ENCODE results near the gene CTSV. TPM values are rescaled to one million over a fixed set of nuclear protein-coding genes. Genes with fewer than 3 reads are reported as not detected.
"Not testable (repeated sequence)": the region's sequence is repeated elsewhere in the genome, so short reads cannot be mapped to it uniquely, and the experiment has no call there.

CTSV gene
- total RNA-seq, 1 experiment from 2014 or later: 127 TPM

- Mint-ChIP-seq H3K27me3 (ENCODE audit: insufficient read depth, unreplicated experiment) (no peaks in the 10 kb centered on the region), H3K27ac (ENCODE audit: unreplicated experiment) (no peak overlapping the region), H3K36me3 (ENCODE audit: insufficient read depth, unreplicated experiment) (no peaks in the 10 kb centered on the region), H3K4me3 (ENCODE audit: unreplicated experiment) (no peak overlapping the region), H3K9me3 (ENCODE audit: unreplicated experiment) (no peaks in the 10 kb centered on the region), H3K4me1 (ENCODE audit: low read depth, unreplicated experiment) (peaks cover 3% of the 10 kb centered on the region)
- intact Hi-C loops (cut with micrococcal nuclease; ENCODE audit: unreplicated experiment): no loop called here
- no peaks in the 10 kb centered on the region for H3K9me3 ChIP-seq
- no peak overlapping the region for H3K4me3 ChIP-seq (ENCODE audit: low read depth, low read length)
- no peaks in the 10 kb centered on the region for H3K4me1 ChIP-seq
- H3K36me3 ChIP-seq (ENCODE audit: control insufficient read depth, insufficient read depth, low read length): no peaks in the 10 kb centered on the region
- no peak for TF ChIP-seq CTCF (IDR thresholded peaks at IDR 0.05; ENCODE audit: insufficient read depth in 1 of 2, low read depth in 1 of 2, low read length in 1 of 2, severe bottlenecking in 1 of 2, unreplicated experiment in 1 of 2)
- no peaks in the 10 kb centered on the region for H3K27me3 ChIP-seq (replicated peaks; ENCODE audit: control insufficient read depth, insufficient read depth, low read length)
- no TSS peak for BruUV-seq (replicated peaks)
- POLR2A ChIA-PET: no interaction called here
- no peak for DNase-seq
- CTCF ChIA-PET: no interaction called here
These were observed 39.4 kb upstream of the CTSV start for GRCh38 chr9:97078362-97078761.

- Mint-ChIP-seq H3K9me3 (ENCODE audit: unreplicated experiment) (no peaks in the 10 kb centered on the region), H3K4me3 (ENCODE audit: unreplicated experiment) (no peak overlapping the region), H3K4me1 (ENCODE audit: low read depth, unreplicated experiment) (peaks cover 9% of the 10 kb centered on the region), H3K36me3 (ENCODE audit: insufficient read depth, unreplicated experiment) (no peaks in the 10 kb centered on the region), H3K27ac (ENCODE audit: unreplicated experiment) (no peak overlapping the region), H3K27me3 (ENCODE audit: insufficient read depth, unreplicated experiment) (no peaks in the 10 kb centered on the region)
- ChIA-PET CTCF (no interaction called here), POLR2A (no interaction called here)
- H3K4me3 ChIP-seq (ENCODE audit: low read depth, low read length): no peak overlapping the region
- no peaks in the 10 kb centered on the region for H3K36me3 ChIP-seq (ENCODE audit: control insufficient read depth, insufficient read depth, low read length)
- BruUV-seq (replicated peaks): no TSS peak
- no peak for TF ChIP-seq CTCF (IDR thresholded peaks at IDR 0.05; ENCODE audit: insufficient read depth in 1 of 2, low read depth in 1 of 2, low read length in 1 of 2, severe bottlenecking in 1 of 2, unreplicated experiment in 1 of 2)
- H3K4me1 ChIP-seq: peaks cover 2% of the 10 kb centered on the region
- no peaks in the 10 kb centered on the region for H3K27me3 ChIP-seq (replicated peaks; ENCODE audit: control insufficient read depth, insufficient read depth, low read length)
- intact Hi-C loops (cut with micrococcal nuclease; ENCODE audit: unreplicated experiment): no loop called here
- no peaks in the 10 kb centered on the region for H3K9me3 ChIP-seq
- DNase-seq: no peak
These were observed 38.7 kb upstream of the CTSV start for GRCh38 chr9:97077452-97078295.

GRCh38 chr9:97076731-97077451 lies 37.9 kb upstream of the CTSV start:
- BruUV-seq (replicated peaks); H3K4me3 Mint-ChIP-seq (ENCODE audit: unreplicated experiment); POLR2A ChIA-PET; DNase-seq; H3K27ac Mint-ChIP-seq (ENCODE audit: unreplicated experiment); H3K27me3 Mint-ChIP-seq (ENCODE audit: insufficient read depth, unreplicated experiment); H3K4me3 ChIP-seq (ENCODE audit: low read depth, low read length); H3K9me3 Mint-ChIP-seq (ENCODE audit: unreplicated experiment); H3K36me3 ChIP-seq (ENCODE audit: control insufficient read depth, insufficient read depth, low read length); H3K36me3 Mint-ChIP-seq (ENCODE audit: insufficient read depth, unreplicated experiment); intact Hi-C loops (cut with micrococcal nuclease; ENCODE audit: unreplicated experiment); H3K9me3 ChIP-seq; H3K27me3 ChIP-seq (replicated peaks; ENCODE audit: control insufficient read depth, insufficient read depth, low read length); CTCF ChIA-PET; H3K4me1 ChIP-seq: not testable (repeated sequence)
- peaks cover 17% of the 10 kb centered on the region for H3K4me1 Mint-ChIP-seq (ENCODE audit: low read depth, unreplicated experiment)

Measured in Caco-2 (cell line).